ENCODE measurements around the gene SAMD14. TPM values are rescaled to one million over a fixed set of nuclear protein-coding genes. Genes with fewer than 3 reads are reported as not detected.

SAMD14 gene
- total and polyA plus RNA-seq, 2 experiments from 2014 or later = 0.70 to 4.7 TPM

- H4K20me1 ChIP-seq (replicated peaks; ENCODE audit: insufficient read depth) = no peaks in the 10 kb centered on the region
- no peaks in the 10 kb centered on the region for H3K36me3 ChIP-seq (ENCODE audit: insufficient read depth)
- TF ChIP-seq JUNB (IDR thresholded peaks at IDR 0.05; ENCODE audit: unreplicated experiment) = no peak
- TF ChIP-seq CREB1 (CRISPR knock-in tag; IDR thresholded peaks at IDR 0.05; ENCODE audit: low read depth) = no peak
- no peak for TF ChIP-seq REST (IDR thresholded peaks at IDR 0.05; ENCODE audit: unreplicated experiment)
- TF ChIP-seq STAT1 (IDR thresholded peaks at IDR 0.05; ENCODE audit: unreplicated experiment) = no peak
- no peak for TF ChIP-seq EZH2phosphoT487 (IDR thresholded peaks at IDR 0.05; ENCODE audit: unreplicated experiment)
- TF ChIP-seq POLR2AphosphoS5 (IDR thresholded peaks at IDR 0.05; ENCODE audit: low read depth) = no peak
- TF ChIP-seq ZNF114 (CRISPR knock-in tag; IDR thresholded peaks at IDR 0.05) = no peak
- TF ChIP-seq EZH2 (IDR thresholded peaks at IDR 0.05; ENCODE audit: low read depth, unreplicated experiment) = no peak
- TF ChIP-seq ZNF331 (CRISPR knock-in tag; IDR thresholded peaks at IDR 0.05; ENCODE audit: low read depth) = no peak
- no peak for TF ChIP-seq CTCF (conservative IDR thresholded peaks at IDR 0.05; ENCODE audit: low read depth in 2 of 2)
- TF ChIP-seq NANOG (IDR thresholded peaks at IDR 0.05; ENCODE audit: borderline replicate concordance) = no peak
- no peak overlapping the region for H3K4me3 Mint-ChIP-seq
- no peak overlapping the region for H2AFZ ChIP-seq
- H3K27ac Mint-ChIP-seq = no peak overlapping the region
- peaks cover 43% of the 10 kb centered on the region for H3K4me1 Mint-ChIP-seq
- no peaks in the 10 kb centered on the region for H3K9me3 Mint-ChIP-seq
- DNase-seq (ENCODE audit: low spot score) (no peak), ATAC-seq (no peak)
- H3K27me3 ChIP-seq (ENCODE audit: insufficient read depth) = peaks cover 44% of the 10 kb centered on the region
- no peaks in the 10 kb centered on the region for H3K79me2 ChIP-seq (replicated peaks; ENCODE audit: insufficient read depth)
- H3K27ac ChIP-seq (ENCODE audit: low read depth) = no peak overlapping the region
- peaks cover 6% of the 10 kb centered on the region; the same call in 1 of the 2 replicates for H3F3A ChIP-seq (replicated peaks; ENCODE audit: low read depth)
- H3K36me3 Mint-ChIP-seq (ENCODE audit: low read depth) = peaks cover 4% of the 10 kb centered on the region; the same call in 2 of the 3 replicates
- peaks cover 18% of the 10 kb centered on the region; the same call in 1 of the 2 replicates for H3K4me1 ChIP-seq (ENCODE audit: insufficient read depth)
- H3K4me3 ChIP-seq = no peak overlapping the region
- H3K9me2 ChIP-seq (ENCODE audit: insufficient read depth) = no peaks in the 10 kb centered on the region
- no peak overlapping the region for H3K4me2 ChIP-seq
- peaks cover 47% of the 10 kb centered on the region for H3K27me3 Mint-ChIP-seq (ENCODE audit: insufficient read depth, low read depth, poor library complexity)
Measured at GRCh38 chr17:50120475-50121253, 9.3 kb downstream of the SAMD14 start.

All from GM23338 (cell line).